Body of pancreas (tissue), 4 donors: Measurements from ENCODE around the gene P2RX7. TPM values are rescaled to one million over a fixed set of nuclear protein-coding genes. Genes with fewer than 3 reads are reported as not detected.

Experiments used
- ATAC-seq: fragments of 150-250 bp; one replicate; pipeline ENCODE4 v1.9.1; 2016
- DNase-seq, 4 donors: peaks; one replicate each; pipeline ENCODE4 v3.0.0-alpha.2; 2019
- H3K27ac ChIP-seq, 4 donors: fragments of 200-600 bp; sonication (generic); 1 replicate in 3 of 4; 2 replicates in 1 of 4; pipeline versions ENCODE4 v1.5.1 to v1.6.1; 2016 to 2019; ENCODE audit warnings: mild to moderate bottlenecking in 1 of 4, mixed read lengths in 1 of 4, moderate library complexity in 1 of 4
- H3K27me3 ChIP-seq, 2 donors: fragments of 200-600 bp; sonication (generic); one replicate each; pipeline ENCODE4 v1.6.0; 2016; ENCODE audit warnings: mild to moderate bottlenecking in 1 of 2
- H3K36me3 ChIP-seq, 2 donors: fragments of 200-600 bp; sonication (generic); replicated peaks in 1 of 2; 2 replicates each; pipeline ENCODE4 v1.5.1; 2016; ENCODE audit warnings: low read depth in 2 of 2; ENCODE audit not compliant: insufficient read depth in 1 of 2
- H3K4me1 ChIP-seq: fragments of 200-600 bp; sonication (generic); one replicate; pipeline ENCODE4 v1.6.0; 2016
- H3K4me3 ChIP-seq, 2 donors: fragments of 200-600 bp; sonication (generic); 1 replicate in 1 of 2; 2 replicates in 1 of 2; pipeline ENCODE4 v1.5.1; 2016 to 2019
- H3K9me3 ChIP-seq, 3 donors: fragments of 200-600 bp; sonication (generic); 1 replicate in 2 of 3; 2 replicates in 1 of 3; pipeline ENCODE4 v1.5.1; 2016
- CTCF ChIP-seq, 7 experiments: fragments of 450-650 bp in 4 of 7; fragments of 200-600 bp in 3 of 7; sonication (generic) in 3 of 7; IDR thresholded peaks; one replicate each; pipeline ENCODE4 v1.5.1; 2016 to 2019; ENCODE audit warnings: antibody characterized with exemption in 7 of 7
- POLR2A ChIP-seq, 3 donors: fragments of 450-650 bp; IDR thresholded peaks; one replicate each; pipeline ENCODE4 v1.6.1; 2016; ENCODE audit warnings: antibody characterized with exemption in 3 of 3, mild to moderate bottlenecking in 2 of 3
- WGBS, 2 donors: methylation state at CpG; one replicate each; pipeline ENCODE4 v1.1.5; 2017; 5-methylcytosine and 5-hydroxymethylcytosine counted together
- intact Hi-C: fragments of 100-400 bp; cut with DNase I; formaldehyde crosslinking; loops from one replicate; pipeline ENCODE4 v1.15.1; 2023
- total RNA-seq, 2 donors: library from RNA; depleted of rRNA; stranded (reverse); fragments of >200 nt; gene quantifications; one replicate each; pipeline ENCODE4 v1.1.0, GENCODE V29; 2016

Gene P2RX7
- total RNA-seq, 2 donors from 2014 or later, result 1.0 to 1.6 TPM

- intact Hi-C loops, result no loop called here
- Histone ChIP-seq H3K27me3 (no peaks in the 10 kb centered on the region), H3K9me3 (no peaks in the 10 kb centered on the region), H3K27ac (no peak overlapping the region), H3K4me1 (peaks cover 21% of the 10 kb centered on the region), H3K4me3 (no peak overlapping the region), H3K36me3 (peaks cover 0 to 11% of the 10 kb centered on the region in 2 donors)
- no peak for TF ChIP-seq CTCF (IDR thresholded peaks at IDR 0.05)
- WGBS, 2 donors, result 86 to 90% methylated on average over 14 to 15 of the region's 16 CpGs
- no peak for DNase-seq
- no peak for ATAC-seq
These were observed 99.5 kb downstream of the P2RX7 start for GRCh38 chr12:121232163-121232562.

GRCh38 chr12:121232977-121233627 is 100.4 kb downstream of the P2RX7 start:
- WGBS, 2 donors, result 84 to 99% methylated on average over 7 to 14 of the region's 14 CpGs
- TF ChIP-seq CTCF (IDR thresholded peaks at IDR 0.05) (no peak), POLR2A (IDR thresholded peaks at IDR 0.05) (no peak)
- no peak for DNase-seq
- Histone ChIP-seq H3K4me1 (peaks cover 21% of the 10 kb centered on the region), H3K9me3 (no peaks in the 10 kb centered on the region), H3K27me3 (no peaks in the 10 kb centered on the region), H3K36me3 (peaks cover 0 to 11% of the 10 kb centered on the region in 2 donors), H3K27ac (no peak overlapping the region), H3K4me3 (no peak overlapping the region)
- ATAC-seq, result no peak
- intact Hi-C loops, result no loop called here

GRCh38 chr12:121233628-121234020 is 100.9 kb downstream of the P2RX7 start:
- intact Hi-C loops, result no loop called here
- TF ChIP-seq POLR2A (IDR thresholded peaks at IDR 0.05) (no peak), CTCF (IDR thresholded peaks at IDR 0.05) (no peak)
- peaks cover 26% of the 10 kb centered on the region for H3K4me1 ChIP-seq
- WGBS, 2 donors, result 90% methylated on average over 4 to 11 of the region's 11 CpGs
- no peak overlapping the region for H3K4me3 ChIP-seq
- H3K27ac ChIP-seq, result no peak overlapping the region
- no peaks in the 10 kb centered on the region for H3K27me3 ChIP-seq
- H3K9me3 ChIP-seq, result no peaks in the 10 kb centered on the region
- no peak for ATAC-seq
- DNase-seq, result no peak
- H3K36me3 ChIP-seq, result peaks cover 0 to 11% of the 10 kb centered on the region in 2 donors

- WGBS, 2 donors, result 88 to 92% methylated on average over 9 of the region's 9 CpGs
These were observed 104.1 kb downstream of the P2RX7 start for GRCh38 chr12:121236776-121237175.

More at GRCh38 chr12:121236776-121237175, 104.1 kb downstream of the P2RX7 start:
- Histone ChIP-seq H3K36me3 (peaks cover 0 to 11% of the 10 kb centered on the region in 2 donors), H3K27me3 (no peaks in the 10 kb centered on the region), H3K4me1 (peaks cover 27% of the 10 kb centered on the region), H3K4me3 (no peak overlapping the region), H3K9me3 (no peaks in the 10 kb centered on the region), H3K27ac (peak overlapping the region in 3 of 4 donors; percentile 58)
- ATAC-seq, result no peak
- no peak for DNase-seq
- TF ChIP-seq CTCF (IDR thresholded peaks at IDR 0.05), result no peak
- TF ChIP-seq POLR2A (IDR thresholded peaks at IDR 0.05), result no peak
- intact Hi-C loops, result no loop called here
